HEK293T (cell line): ENCODE results near the gene MAFF.
"Not testable (repeated sequence)": the region's sequence is repeated elsewhere in the genome, so short reads cannot be mapped to it uniquely, and the experiment has no call there.

Source experiments
- CTCF ChIA-PET: fragments of 350-600 bp; formaldehyde crosslinking; extraction: SDS; loops from one replicate; lab custom pipeline; 2021; ENCODE audit warnings: antibody characterized with exemption, inconsistent platforms; lab: Yijun Ruan, JAX
- POLR2A ChIA-PET: fragments of 350-600 bp; formaldehyde crosslinking; extraction: SDS; loops from one replicate; lab custom pipeline; 2020; ENCODE audit warnings: antibody characterized with exemption, inconsistent platforms; lab: Yijun Ruan, JAX
- DNase-seq: peaks from one replicate; pipeline ENCODE4 v3.0.0; 2012; ENCODE audit warnings: mixed read lengths; ENCODE audit errors: extremely low spot score
- ARNT ChIP-seq: fragments of 450-650 bp; IDR thresholded peaks from 2 replicates; pipeline ENCODE4 v1.6.1; 2017; ENCODE audit warnings: mild to moderate bottlenecking
- BHLHE40 ChIP-seq: fragments of 450-650 bp; IDR thresholded peaks from 2 replicates; pipeline ENCODE4 v1.6.1; 2016; ENCODE audit warnings: mild to moderate bottlenecking, moderate library complexity, borderline replicate concordance
- CTBP1 ChIP-seq: fragments of 450-650 bp; IDR thresholded peaks from 2 replicates; pipeline ENCODE4 v1.6.1; 2016; ENCODE audit warnings: borderline replicate concordance
- ELF4 ChIP-seq: fragments of 450-650 bp; IDR thresholded peaks from 2 replicates; pipeline ENCODE4 v1.6.1; 2017; ENCODE audit warnings: antibody characterized with exemption
- FOXA1 ChIP-seq: fragments of 450-650 bp; IDR thresholded peaks from 2 replicates; pipeline ENCODE4 v1.6.1; 2016; ENCODE audit warnings: mild to moderate bottlenecking
- FOXK2 ChIP-seq: fragments of 450-650 bp; IDR thresholded peaks from 2 replicates; pipeline ENCODE4 v1.6.1; 2016; ENCODE audit warnings: mild to moderate bottlenecking
- FOXM1 ChIP-seq: fragments of 450-650 bp; IDR thresholded peaks from 2 replicates; pipeline ENCODE4 v1.6.1; 2017; ENCODE audit warnings: mild to moderate bottlenecking, borderline replicate concordance
- HDGF ChIP-seq: fragments of 450-650 bp; IDR thresholded peaks from 2 replicates; pipeline ENCODE4 v1.6.1; 2017; ENCODE audit warnings: antibody characterized with exemption, borderline replicate concordance
- L3MBTL2 ChIP-seq: fragments of 450-650 bp; conservative IDR thresholded peaks from 2 replicates; pipeline ENCODE4 v1.6.1; 2016; ENCODE audit warnings: mild to moderate bottlenecking
- LEF1 ChIP-seq: fragments of 450-650 bp; IDR thresholded peaks from 2 replicates; pipeline ENCODE4 v1.6.1; 2017; ENCODE audit warnings: mild to moderate bottlenecking, borderline replicate concordance
- NFRKB ChIP-seq: fragments of 450-650 bp; IDR thresholded peaks from 2 replicates; pipeline ENCODE4 v1.6.1; 2016; ENCODE audit warnings: mild to moderate bottlenecking, moderate library complexity
- SP1 ChIP-seq: fragments of 450-650 bp; IDR thresholded peaks from 2 replicates; pipeline ENCODE4 v1.6.1; 2017
- SUZ12 ChIP-seq: fragments of 450-650 bp; IDR thresholded peaks from 2 replicates; pipeline ENCODE4 v1.6.1; 2016; ENCODE audit warnings: mild to moderate bottlenecking
- TARDBP ChIP-seq: fragments of 450-650 bp; IDR thresholded peaks from 2 replicates; pipeline ENCODE4 v1.6.1; 2016
- ZNF384 ChIP-seq: fragments of 450-650 bp; IDR thresholded peaks from 2 replicates; pipeline ENCODE4 v1.6.1; 2016
- TF ChIP-seq, protein P1 (sequence below): fragments of 450-650 bp; IDR thresholded peaks from 2 replicates; pipeline ENCODE4 v1.6.1; 2016

MAFF gene

DNA sequence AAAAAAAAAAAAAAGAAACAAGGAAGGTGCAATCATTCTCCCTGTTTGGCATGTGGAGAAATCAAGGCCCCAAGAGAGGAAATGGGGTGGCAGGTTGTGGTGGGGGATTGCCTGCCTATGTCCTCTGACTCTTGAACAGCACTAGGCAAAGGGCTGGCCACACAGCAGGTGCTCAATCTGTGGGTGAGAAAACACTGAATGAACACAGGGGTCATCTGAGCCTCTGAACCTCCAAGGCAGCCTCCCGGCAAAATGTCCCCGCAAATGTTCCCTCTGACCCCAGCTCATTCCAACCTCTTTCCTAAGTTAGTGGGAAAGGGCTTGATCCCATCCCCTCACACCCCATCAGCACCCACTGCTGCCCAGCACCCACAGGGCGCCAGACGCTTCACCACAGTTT is 24.8 kb upstream of the MAFF start:
- no peak for TF ChIP-seq TARDBP
- TF ChIP-seq CTBP1, result no peak
- no peak for TF ChIP-seq SUZ12
- no peak for TF ChIP-seq NFRKB
- TF ChIP-seq HDGF, result no peak
- no peak for TF ChIP-seq LEF1
- TF ChIP-seq FOXM1, result no peak
- TF ChIP-seq ARNT, result no peak
- TF ChIP-seq, protein P1, sequence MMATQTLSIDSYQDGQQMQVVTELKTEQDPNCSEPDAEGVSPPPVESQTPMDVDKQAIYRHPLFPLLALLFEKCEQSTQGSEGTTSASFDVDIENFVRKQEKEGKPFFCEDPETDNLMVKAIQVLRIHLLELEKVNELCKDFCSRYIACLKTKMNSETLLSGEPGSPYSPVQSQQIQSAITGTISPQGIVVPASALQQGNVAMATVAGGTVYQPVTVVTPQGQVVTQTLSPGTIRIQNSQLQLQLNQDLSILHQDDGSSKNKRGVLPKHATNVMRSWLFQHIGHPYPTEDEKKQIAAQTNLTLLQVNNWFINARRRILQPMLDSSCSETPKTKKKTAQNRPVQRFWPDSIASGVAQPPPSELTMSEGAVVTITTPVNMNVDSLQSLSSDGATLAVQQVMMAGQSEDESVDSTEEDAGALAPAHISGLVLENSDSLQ, result no peak
- no peak for TF ChIP-seq ELF4
- TF ChIP-seq ZNF384, result no peak
- TF ChIP-seq L3MBTL2, result no peak
- TF ChIP-seq FOXA1, result no peak
- TF ChIP-seq SP1, result no peak
- TF ChIP-seq FOXK2, result no peak
- no peak for TF ChIP-seq BHLHE40
- POLR2A ChIA-PET, result no interaction called here
- DNase-seq, result no peak
- CTCF ChIA-PET, result interaction anchor here (1.7 kb wide), 1 partner anchor 62 kb away, joined by 5 read pairs; no protein-coding TSS in a partner anchor

DNA sequence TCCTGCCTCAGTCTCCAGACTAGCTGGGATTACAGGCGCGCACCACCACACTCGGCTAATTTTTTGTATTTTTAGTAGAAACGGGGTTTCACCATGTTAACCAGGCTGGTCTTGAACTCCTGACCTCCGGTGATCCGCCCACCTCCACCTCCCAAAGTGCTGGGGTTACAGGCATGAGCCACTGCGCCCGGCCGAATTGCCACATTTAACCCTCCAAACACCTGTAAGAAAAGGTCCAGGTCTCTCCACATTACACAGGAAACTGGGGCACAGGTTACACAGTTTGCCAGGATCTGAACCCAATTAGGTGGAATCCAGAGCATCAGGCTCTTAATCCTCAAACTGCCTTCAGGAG is 24.2 kb upstream of the MAFF start:
- ChIA-PET POLR2A (interaction anchor here (2.2 kb wide), 1 partner anchor 22 kb away, joined by 7 read pairs; no protein-coding TSS in a partner anchor), CTCF (interaction anchor here (1.7 kb wide), 1 partner anchor 63 kb away, joined by 5 read pairs; no protein-coding TSS in a partner anchor)
- not testable (repeated sequence) for DNase-seq

DNA sequence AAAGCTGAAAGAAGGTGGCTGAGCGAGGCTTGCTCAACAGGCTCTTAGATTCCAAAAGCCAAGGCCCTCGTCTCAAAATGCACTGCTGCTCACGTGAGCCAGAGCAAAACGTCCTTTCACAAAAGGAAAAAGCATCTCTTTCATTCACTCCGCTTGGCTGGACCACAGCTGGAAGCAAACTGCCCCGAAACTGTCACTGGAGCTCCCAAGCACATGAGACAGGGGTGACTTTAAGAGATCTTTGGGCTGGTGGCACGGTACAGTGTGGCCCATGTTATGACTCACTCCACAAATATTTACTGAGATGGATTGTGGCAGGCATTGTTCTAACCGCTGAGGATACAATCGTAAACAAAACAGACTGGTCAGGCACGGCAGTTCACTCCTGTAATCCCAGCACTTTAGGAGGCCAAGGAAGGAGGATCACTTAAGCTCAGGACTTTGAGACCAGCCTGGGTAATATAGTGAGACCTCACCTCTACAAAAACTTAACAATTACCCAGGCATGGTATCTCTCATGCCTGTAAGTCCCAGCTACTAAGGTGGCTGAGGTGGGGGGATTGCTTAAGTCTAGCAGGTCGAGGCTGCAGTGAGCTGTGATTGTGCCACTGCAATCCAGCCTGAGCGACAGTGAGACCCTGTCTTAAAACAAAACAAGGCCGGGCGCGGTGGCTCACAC is 23.7 kb upstream of the MAFF start:
- ChIA-PET POLR2A (interaction anchor here (2.2 kb wide), 1 partner anchor 22 kb away, joined by 7 read pairs; no protein-coding TSS in a partner anchor), CTCF (interaction anchor here (1.7 kb wide), 1 partner anchor 63 kb away, joined by 5 read pairs; no protein-coding TSS in a partner anchor)
- peak; percentile 39 for DNase-seq
- TF ChIP-seq, protein P1, result 0 out of 2 replicates have a peak, but pooled peaks have one; percentile 14
- no peak for TF ChIP-seq ELF4

DNA sequence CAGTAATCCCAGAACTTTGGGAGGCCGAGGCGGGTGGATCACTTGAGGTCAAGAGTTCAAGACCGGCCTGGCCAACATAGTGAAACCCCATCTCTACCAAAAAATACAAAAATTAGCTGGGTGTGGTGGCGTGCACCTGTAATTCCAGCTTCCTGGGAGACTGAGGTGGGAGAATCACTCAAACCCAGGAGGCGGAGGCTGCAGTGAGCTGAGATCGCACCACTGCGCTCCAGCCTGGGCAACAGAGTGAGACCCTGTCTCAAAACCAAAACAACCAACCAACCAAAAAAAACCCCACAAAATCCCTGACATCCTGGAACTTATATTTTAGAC is 23.2 kb upstream of the MAFF start:
- CTCF ChIA-PET, result interaction anchor here (1.7 kb wide), 1 partner anchor 64 kb away, joined by 5 read pairs; no protein-coding TSS in a partner anchor
- DNase-seq, result not testable (repeated sequence)
- POLR2A ChIA-PET, result interaction anchor here (2.2 kb wide), 1 partner anchor 21 kb away, joined by 7 read pairs; no protein-coding TSS in a partner anchor

DNA sequence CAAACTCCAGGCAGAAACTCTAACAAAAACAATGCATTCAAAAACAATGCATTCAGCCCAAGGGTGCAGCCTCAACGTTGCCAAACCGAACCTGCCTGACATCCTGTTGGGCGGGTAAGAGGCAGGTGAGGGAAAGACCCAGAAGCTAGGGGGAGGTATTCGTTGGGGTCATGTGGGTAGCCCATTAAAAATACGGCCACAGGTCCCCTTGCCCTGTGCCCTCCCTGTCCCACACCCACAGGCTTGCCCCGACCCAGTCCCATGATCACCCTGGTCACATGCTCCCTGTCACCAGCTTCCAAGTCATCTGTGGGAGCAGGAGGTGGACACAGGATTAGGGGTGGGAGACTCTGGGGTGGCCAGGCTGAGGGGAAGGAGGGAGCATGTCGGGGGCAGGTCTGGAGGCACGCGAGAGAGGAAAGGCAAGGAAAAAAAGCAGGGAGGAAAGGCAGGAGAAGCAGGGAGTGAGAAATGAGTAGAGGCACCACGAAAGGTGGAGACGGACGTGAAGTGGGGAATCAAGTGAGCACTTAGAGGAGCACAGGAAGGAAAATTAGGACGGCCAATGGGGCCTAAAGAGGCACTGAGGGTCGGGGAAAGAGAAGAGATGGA is 20.8 kb upstream of the MAFF start:
- DNase-seq, result no peak
- POLR2A ChIA-PET, result interaction anchor here (0.6 to 1.8 kb wide), 6 partner anchors 16 to 93 kb away, joined by 3 to 5 read pairs (median 3); no protein-coding TSS in a partner anchor
- no peak for TF ChIP-seq SUZ12
- no peak for TF ChIP-seq NFRKB
- no peak for TF ChIP-seq CTBP1
- no peak for TF ChIP-seq TARDBP
- TF ChIP-seq, protein P1, result no peak
- no peak for TF ChIP-seq LEF1
- peak; percentile 30; the same call in 1 of the 2 replicates for TF ChIP-seq L3MBTL2
- TF ChIP-seq SP1, result no peak
- CTCF ChIA-PET, result interaction anchor here (0.8 kb wide), 1 partner anchor 66 kb away, joined by 3 read pairs; no protein-coding TSS in a partner anchor

DNA sequence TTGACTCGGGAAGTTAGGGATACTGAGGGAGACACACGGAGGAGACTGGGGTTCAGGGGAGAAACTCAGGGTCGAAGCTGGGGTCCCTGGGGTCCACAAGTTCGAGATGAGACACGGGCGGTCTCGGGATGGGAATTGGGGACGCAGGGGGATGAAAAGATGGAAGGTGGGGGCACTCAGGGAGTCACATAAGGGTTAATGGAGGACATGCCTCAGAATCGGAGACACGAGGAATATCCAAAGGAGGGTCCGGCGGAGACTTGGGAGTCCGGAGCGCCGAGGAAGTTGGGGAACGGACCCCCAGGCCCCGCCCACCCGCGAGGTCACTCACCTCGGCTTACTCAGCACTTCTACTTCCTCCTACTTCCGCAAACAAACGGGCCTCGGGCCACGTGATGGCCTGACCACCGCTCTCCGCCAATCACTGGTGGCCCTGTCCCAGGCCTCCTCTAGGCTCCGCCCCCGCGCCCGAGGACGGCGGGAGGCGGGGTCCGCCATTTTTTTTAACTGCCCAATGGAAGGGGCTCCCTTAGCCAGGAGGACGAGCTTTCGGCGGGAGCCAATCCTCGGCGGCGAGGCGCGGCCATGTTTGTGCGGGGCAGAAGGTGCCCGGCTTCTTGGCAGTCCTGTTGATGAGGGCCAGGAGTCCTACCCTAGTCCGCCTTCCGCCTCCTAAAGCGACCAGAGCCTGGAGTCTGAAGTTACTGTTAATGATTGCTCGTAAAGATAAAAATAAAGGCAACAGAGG is 20.2 kb upstream of the MAFF start, which contains the start of gene PLA2G6:
TSS of gene PLA2G6 (minus strand) at position 378 of the 748 bp plus-strand sequence. CDS start 12,404 bp downstream, outside the sequence.
- ChIA-PET CTCF (no interaction called here), POLR2A (interaction anchor here (0.5 to 1.8 kb wide), 16 partner anchors 9 to 620 kb away, joined by 3 to 13 read pairs (median 4); partner anchors contain the start of genes ANKRD54, MAFF and PDXP)
- TF ChIP-seq L3MBTL2, result peak; percentile 47; the same call in 1 of the 2 replicates
- no peak for TF ChIP-seq LEF1
- peak; percentile 94 for TF ChIP-seq ELF4
- TF ChIP-seq, protein P1, result peak; percentile 83
- no peak for TF ChIP-seq FOXA1
- no peak for TF ChIP-seq FOXM1
- TF ChIP-seq ARNT, result no peak
- TF ChIP-seq FOXK2, result no peak
- TF ChIP-seq SP1, result no peak
- TF ChIP-seq HDGF, result peak; percentile 74; the same call in 1 of the 2 replicates
- TF ChIP-seq BHLHE40, result no peak
- TF ChIP-seq TARDBP, result no peak
- no peak for TF ChIP-seq ZNF384
- peak; percentile 100 for DNase-seq
